Mesendoderm (in vitro differentiated cells): ENCODE data around the gene MYT1. TPM values are rescaled to one million over a fixed set of nuclear protein-coding genes. Genes with fewer than 3 reads are reported as not detected.
"Not testable (repeated sequence)": the region's sequence is repeated elsewhere in the genome, so short reads cannot be mapped to it uniquely, and the experiment has no call there.

Experiments used
- DNase-seq: peaks from one replicate; pipeline ENCODE4 v3.0.0; 2013
- H2AK5ac ChIP-seq: 2 replicates; pipeline ENCODE4 v1.6.1; 2013; ENCODE audit warnings: low read length, inconsistent platforms
- H2BK120ac ChIP-seq: 2 replicates; pipeline ENCODE4 v1.6.1; 2013; ENCODE audit warnings: low read depth, mild to moderate bottlenecking, low read length, moderate library complexity, mixed read lengths
- H2BK15ac ChIP-seq: replicated peaks from 2 replicates; pipeline ENCODE4 v1.6.1; 2013; ENCODE audit warnings: low read depth, mild to moderate bottlenecking, moderate library complexity
- H2BK5ac ChIP-seq: 2 replicates; pipeline ENCODE4 v1.6.1; 2013; ENCODE audit warnings: low read length, inconsistent platforms
- H3K18ac ChIP-seq: 2 replicates; pipeline ENCODE4 v1.6.1; 2013; ENCODE audit warnings: mild to moderate bottlenecking, low read length, mixed read lengths
- H3K23ac ChIP-seq: one replicate; pipeline ENCODE4 v1.6.1; 2013; ENCODE audit warnings: low read length
- H3K27ac ChIP-seq: 2 replicates; pipeline ENCODE4 v1.5.1; 2013; ENCODE audit warnings: low read depth, mild to moderate bottlenecking, inconsistent platforms, low read length, moderate library complexity
- H3K27me3 ChIP-seq: 2 replicates; pipeline ENCODE4 v1.6.1; 2013; ENCODE audit warnings: low read length, control low read depth, mild to moderate bottlenecking, inconsistent platforms; ENCODE audit not compliant: insufficient read depth, poor library complexity
- H3K36me3 ChIP-seq: 2 replicates; pipeline ENCODE4 v1.6.1; 2013; ENCODE audit warnings: low read length, inconsistent platforms; ENCODE audit not compliant: control insufficient read depth, insufficient read depth
- H3K4ac ChIP-seq: one replicate; pipeline ENCODE4 v1.6.1; 2013; ENCODE audit warnings: low read depth, mild to moderate bottlenecking, low read length, moderate library complexity
- H3K4me1 ChIP-seq: 2 replicates; pipeline ENCODE4 v1.6.1; 2013; ENCODE audit warnings: low read depth, low read length, inconsistent platforms; ENCODE audit not compliant: control insufficient read depth
- H3K4me2 ChIP-seq: 2 replicates; pipeline ENCODE4 v1.6.1; 2013; ENCODE audit warnings: low read length
- H3K4me3 ChIP-seq: 2 replicates; pipeline ENCODE4 v1.5.1; 2013; ENCODE audit warnings: mild to moderate bottlenecking, low read length
- H3K56ac ChIP-seq: one replicate; pipeline ENCODE4 v1.6.1; 2013; ENCODE audit warnings: low read length
- H3K79me1 ChIP-seq: 2 replicates; pipeline ENCODE4 v1.6.1; 2013; ENCODE audit warnings: low read length, inconsistent platforms
- H3K79me2 ChIP-seq: 2 replicates; pipeline ENCODE4 v1.6.1; 2013; ENCODE audit warnings: mild to moderate bottlenecking, low read length; ENCODE audit not compliant: control insufficient read depth, insufficient read depth
- H3K9ac ChIP-seq: 2 replicates; pipeline ENCODE4 v1.6.1; 2013; ENCODE audit warnings: low read length, inconsistent platforms
- H4K5ac ChIP-seq: one replicate; pipeline ENCODE4 v1.6.1; 2013; ENCODE audit warnings: low read length
- H4K8ac ChIP-seq: one replicate; pipeline ENCODE4 v1.6.1; 2013; ENCODE audit warnings: low read depth, mild to moderate bottlenecking, control low read depth, low read length, moderate library complexity
- WGBS: extraction: QIAGEN DNeasy Blood & Tissue Kit; methylation state at CpG from one replicate; pipeline ENCODE4 v1.1.7; 2013; ENCODE audit warnings: low lambda C conversion rate, missing lambda C conversion rate; ENCODE audit not compliant: insufficient coverage; ENCODE audit errors: extremely low coverage; 5-methylcytosine and 5-hydroxymethylcytosine counted together
- polyA plus RNA-seq, 2 experiments: library from polyadenylated mRNA; stranded (reverse); fragments of 200-250 nt; gene quantifications; one replicate each; pipeline ENCODE4 v1.2.3, GENCODE V29; 2013

Gene MYT1
- polyA plus RNA-seq (2013, experiment 1 of 2): 0.32 TPM
- polyA plus RNA-seq (2013, experiment 2 of 2): 0.31 TPM

DNA sequence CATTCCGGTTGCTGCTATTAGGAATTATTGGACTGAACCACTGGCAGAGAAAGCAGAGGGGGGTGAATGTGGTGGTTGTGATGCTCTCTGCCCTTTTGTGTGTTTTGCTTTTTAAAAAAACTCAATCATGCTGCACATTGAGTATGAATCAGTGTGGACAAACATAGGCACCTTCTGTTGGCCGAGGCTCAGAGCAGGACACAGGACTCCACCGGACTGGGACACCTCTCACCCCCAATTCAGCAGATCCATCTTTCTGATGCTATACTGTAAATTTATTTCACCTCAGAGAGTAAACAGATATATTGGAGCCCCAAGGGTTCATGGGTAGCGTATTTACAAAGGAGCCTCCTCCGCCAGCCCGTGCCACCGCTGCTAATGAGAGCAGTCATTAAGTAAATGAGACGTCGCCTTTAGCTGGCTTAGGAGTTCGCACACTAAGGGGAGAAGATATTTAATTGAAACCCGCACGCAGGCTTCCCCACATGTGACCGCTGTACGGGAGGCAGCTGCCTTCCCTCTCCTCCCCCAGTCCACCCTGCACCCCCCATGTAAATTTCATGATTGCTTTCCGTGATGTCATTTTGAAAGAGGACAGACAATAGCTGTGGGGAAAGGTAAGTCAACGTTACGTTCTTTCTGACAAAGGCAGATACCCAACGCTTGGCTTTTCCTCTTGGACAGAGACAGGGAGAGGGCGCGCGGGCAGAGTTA is at the start of gene MYT1:
MYT1 (plus strand) TSS at position 330 of the 714 bp plus-strand sequence. CDS start 34,410 bp downstream, outside the sequence.
- no peaks in the 10 kb centered on the region for H3K79me2 ChIP-seq
- H4K5ac ChIP-seq: no peak within 1 kb of the TSS
- no peak for DNase-seq
- H3K4me1 ChIP-seq: peaks cover 10% of the 10 kb centered on the region
- H2BK120ac ChIP-seq: no peak within 1 kb of the TSS
- H3K4me2 ChIP-seq: no peak within 1 kb of the TSS
- H3K9ac ChIP-seq: no peak within 1 kb of the TSS
- no CpG with 5 or more reads among the region's 21 CpGs for whole genome bisulfite sequencing
- H3K79me1 ChIP-seq: no peaks in the 10 kb centered on the region
- no peak within 1 kb of the TSS for H3K23ac ChIP-seq
- H3K27ac ChIP-seq: no peak within 1 kb of the TSS
- no peak within 1 kb of the TSS for H3K4me3 ChIP-seq
- no peaks in the 10 kb centered on the region for H3K27me3 ChIP-seq
- H3K56ac ChIP-seq: no peak within 1 kb of the TSS
- no peak within 1 kb of the TSS for H3K18ac ChIP-seq
- no peaks in the 10 kb centered on the region for H3K36me3 ChIP-seq
- no peak within 1 kb of the TSS for H4K8ac ChIP-seq
- H2BK15ac ChIP-seq: no peak within 1 kb of the TSS
- H2AK5ac ChIP-seq: no peak within 1 kb of the TSS
- no peak within 1 kb of the TSS for H2BK5ac ChIP-seq
- H3K4ac ChIP-seq: no peak within 1 kb of the TSS

DNA sequence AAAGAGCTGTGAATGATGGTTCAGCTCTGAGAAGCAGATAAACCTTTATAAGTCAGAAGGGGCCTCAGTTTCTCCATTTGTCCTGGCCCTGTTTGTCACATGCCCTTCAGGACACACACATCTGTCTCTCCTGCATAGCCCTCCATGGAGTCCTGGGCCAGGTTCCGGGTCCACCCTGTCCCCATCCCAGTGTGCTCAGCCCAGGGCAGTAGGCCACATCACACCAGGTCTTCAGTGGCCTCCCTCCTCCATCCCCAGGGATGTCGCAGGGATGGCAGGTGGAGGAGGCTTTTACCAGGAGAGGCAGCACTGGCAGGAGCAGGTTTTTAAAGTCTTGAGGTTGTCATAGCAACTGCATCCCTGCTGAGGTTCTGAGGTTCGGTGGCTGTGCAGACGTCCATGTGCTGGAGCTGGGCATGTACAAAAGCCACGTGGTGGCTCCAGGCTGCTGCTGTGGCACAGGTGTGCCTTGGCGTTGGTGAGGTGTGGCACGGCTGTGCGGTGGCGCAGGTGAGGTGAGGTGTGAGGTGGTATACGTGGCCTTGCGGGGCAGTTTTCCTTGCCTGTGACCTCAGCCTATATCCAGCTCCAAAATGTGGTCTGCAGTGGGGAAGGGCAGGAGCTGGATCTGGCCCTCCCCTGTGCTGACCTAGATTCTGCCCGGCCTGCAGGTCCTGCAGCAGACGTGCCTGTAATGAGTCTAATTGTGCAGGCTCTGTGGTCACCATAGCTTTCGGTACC is 48.9 kb upstream of the MYT1 start:
- Histone ChIP-seq H3K79me2 (no peaks in the 10 kb centered on the region), H2AK5ac (no peak overlapping the region), H4K5ac (no peak overlapping the region), H3K56ac (no peak overlapping the region), H2BK15ac (no peak overlapping the region), H3K4me2 (no peak overlapping the region), H3K27ac (no peak overlapping the region), H3K4ac (no peak overlapping the region), H2BK5ac (no peak overlapping the region), H3K27me3 (no peaks in the 10 kb centered on the region), H2BK120ac (no peak overlapping the region), H3K23ac (no peak overlapping the region), H4K8ac (no peak overlapping the region), H3K4me3 (no peak overlapping the region), H3K36me3 (no peaks in the 10 kb centered on the region), H3K79me1 (no peaks in the 10 kb centered on the region), H3K9ac (no peak overlapping the region), H3K18ac (no peak overlapping the region), H3K4me1 (no peaks in the 10 kb centered on the region)
- no peak for DNase-seq
- WGBS: no CpG with 5 or more reads among the region's 14 CpGs

DNA sequence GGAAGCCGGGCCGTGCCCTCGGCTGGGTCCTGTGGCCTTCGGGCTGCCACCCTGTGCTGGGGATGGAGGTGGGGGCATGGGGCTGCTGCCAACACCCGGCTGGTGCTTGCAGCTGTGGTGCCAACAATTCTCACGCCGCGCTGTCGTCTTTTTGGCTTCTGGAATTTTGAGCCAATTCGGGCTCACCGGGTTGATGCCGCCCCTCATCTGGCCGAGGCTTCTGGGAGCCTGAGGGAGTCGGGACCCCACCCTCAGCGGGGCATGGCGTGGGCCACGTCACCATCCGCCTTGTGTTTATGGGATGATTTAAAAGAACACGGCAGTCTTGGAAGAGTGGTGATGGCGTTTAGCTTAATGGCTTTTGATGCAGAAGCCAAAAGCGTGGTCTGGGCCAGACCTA is 48.2 kb upstream of the MYT1 start:
- no peak overlapping the region for H2BK15ac ChIP-seq
- no peak overlapping the region for H3K4me3 ChIP-seq
- no peak overlapping the region for H3K4ac ChIP-seq
- H3K27me3 ChIP-seq: no peaks in the 10 kb centered on the region
- DNase-seq: no peak
- H4K5ac ChIP-seq: no peak overlapping the region
- no peaks in the 10 kb centered on the region for H3K79me1 ChIP-seq
- no peak overlapping the region for H3K23ac ChIP-seq
- no peak overlapping the region for H3K56ac ChIP-seq
- no peak overlapping the region for H3K9ac ChIP-seq
- no peak overlapping the region for H3K27ac ChIP-seq
- no peak overlapping the region for H2AK5ac ChIP-seq
- H3K79me2 ChIP-seq: no peaks in the 10 kb centered on the region
- H3K4me1 ChIP-seq: no peaks in the 10 kb centered on the region
- H4K8ac ChIP-seq: no peak overlapping the region
- H3K36me3 ChIP-seq: no peaks in the 10 kb centered on the region
- WGBS: no CpG with 5 or more reads among the region's 21 CpGs
- no peak overlapping the region for H2BK120ac ChIP-seq
- H3K18ac ChIP-seq: no peak overlapping the region
- no peak overlapping the region for H3K4me2 ChIP-seq
- no peak overlapping the region for H2BK5ac ChIP-seq

DNA sequence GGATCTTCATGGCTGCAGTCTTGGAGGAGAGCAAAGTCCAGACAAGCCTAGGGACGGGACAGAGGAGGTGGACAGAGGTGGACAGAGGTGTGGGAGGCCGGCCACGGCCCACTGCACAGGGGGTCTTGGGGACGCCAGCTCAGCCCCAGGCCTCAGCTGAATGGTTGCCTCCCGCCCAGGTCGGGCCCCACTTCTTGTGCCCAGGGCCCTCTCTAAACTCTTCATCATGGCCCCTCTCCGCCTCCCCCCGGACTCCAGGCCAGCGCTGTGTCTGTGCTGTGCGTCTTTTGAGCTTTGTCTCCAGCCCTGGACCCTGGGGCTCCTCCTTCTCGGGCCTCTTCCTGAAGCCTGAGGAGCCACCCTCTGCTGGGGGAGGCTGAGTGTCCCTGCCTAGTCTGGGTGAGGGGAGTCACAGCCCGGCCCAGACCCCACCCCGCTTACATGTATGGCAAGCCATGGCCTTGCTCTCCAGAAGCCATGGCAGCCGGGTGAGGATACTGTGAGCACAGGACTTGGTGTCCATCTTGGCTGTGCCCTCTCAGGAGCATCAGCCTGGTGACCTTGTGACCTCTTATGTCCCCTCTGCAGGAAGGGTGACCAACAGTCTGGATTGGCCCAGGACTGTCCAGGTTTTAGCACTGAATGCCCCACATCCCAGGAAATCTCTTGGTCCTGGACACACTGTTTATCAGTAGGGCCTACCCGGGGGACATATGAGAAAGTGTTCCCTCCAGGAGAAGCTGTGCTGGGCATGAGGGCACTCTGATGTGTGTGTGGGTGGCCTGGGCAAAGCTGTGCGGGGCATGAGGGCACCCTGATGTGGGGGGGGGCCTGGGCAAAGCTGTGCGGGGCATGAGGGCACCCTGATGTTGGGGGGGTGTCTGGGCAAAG is 47.5 kb upstream of the MYT1 start:
- no peak for DNase-seq
- no CpG with 5 or more reads among the region's 17 CpGs for WGBS

DNA sequence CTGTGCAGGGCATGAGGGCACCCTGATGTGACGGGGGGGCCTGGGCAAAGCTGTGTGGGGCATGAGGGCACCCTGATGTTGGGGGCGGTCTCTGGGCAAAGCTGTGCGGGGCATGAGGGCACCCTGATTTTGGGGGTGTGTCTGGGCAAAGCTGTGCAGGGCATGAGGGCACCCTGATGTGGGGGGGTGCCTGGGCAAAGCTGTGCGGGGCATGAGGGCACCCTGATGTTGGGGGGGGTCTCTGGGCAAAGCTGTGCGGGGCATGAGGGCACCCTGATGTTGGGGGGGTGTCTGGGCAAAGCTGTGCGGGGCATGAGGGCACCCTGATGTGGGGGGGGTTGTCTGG is 46.8 kb upstream of the MYT1 start:
- H3K23ac ChIP-seq, DNase-seq, H3K4me2 ChIP-seq, H4K8ac ChIP-seq, H3K9ac ChIP-seq, H2BK15ac ChIP-seq, H3K4me1 ChIP-seq, H3K4me3 ChIP-seq, H3K79me2 ChIP-seq, H3K18ac ChIP-seq, H2BK5ac ChIP-seq, H2AK5ac ChIP-seq, H3K27me3 ChIP-seq, H3K27ac ChIP-seq, H4K5ac ChIP-seq, H2BK120ac ChIP-seq, H3K36me3 ChIP-seq, H3K79me1 ChIP-seq, H3K56ac ChIP-seq, H3K4ac ChIP-seq: not testable (repeated sequence)
- no CpG with 5 or more reads among the region's 6 CpGs for WGBS

More for the DNA sequence above, 47.5 kb upstream of the MYT1 start:
- Histone ChIP-seq H3K27ac (no peak overlapping the region), H3K9ac (no peak overlapping the region), H3K56ac (no peak overlapping the region), H3K27me3 (no peaks in the 10 kb centered on the region), H3K18ac (no peak overlapping the region), H4K5ac (no peak overlapping the region), H3K36me3 (no peaks in the 10 kb centered on the region), H3K23ac (no peak overlapping the region), H3K4ac (no peak overlapping the region), H3K79me2 (no peaks in the 10 kb centered on the region), H3K79me1 (no peaks in the 10 kb centered on the region), H2BK15ac (no peak overlapping the region), H3K4me2 (no peak overlapping the region), H3K4me3 (no peak overlapping the region), H2AK5ac (no peak overlapping the region), H2BK5ac (no peak overlapping the region), H3K4me1 (no peaks in the 10 kb centered on the region), H4K8ac (no peak overlapping the region), H2BK120ac (no peak overlapping the region)
